ENCODE data around the gene BST2.

The BST2 gene

GRCh38 chr19:17436094-17436873 is 30.9 kb upstream of the BST2 start:
- TF ChIP-seq REST (IDR thresholded peaks at IDR 0.05; ENCODE audit: low read depth) (no peak), YY1 (IDR thresholded peaks at IDR 0.05; ENCODE audit: low read depth) (no peak), EGR1 (IDR thresholded peaks at IDR 0.05) (no peak), TEAD4 (IDR thresholded peaks at IDR 0.05) (no peak), USF1 (IDR thresholded peaks at IDR 0.05) (no peak)

- TF ChIP-seq TAF1 (IDR thresholded peaks at IDR 0.05; ENCODE audit: low read depth) (no peak), CEBPB (IDR thresholded peaks at IDR 0.05) (no peak), TEAD4 (IDR thresholded peaks at IDR 0.05) (no peak), YY1 (IDR thresholded peaks at IDR 0.05; ENCODE audit: low read depth) (no peak), ZBTB7A (IDR thresholded peaks at IDR 0.05; ENCODE audit: low read depth) (no peak), TCF12 (IDR thresholded peaks at IDR 0.05; ENCODE audit: low read depth) (no peak), RAD21 (IDR thresholded peaks at IDR 0.05; ENCODE audit: low read depth) (no peak), MAX (IDR thresholded peaks at IDR 0.05) (no peak), FOXM1 (IDR thresholded peaks at IDR 0.05; ENCODE audit: borderline replicate concordance, low read depth) (no peak), NFIC (IDR thresholded peaks at IDR 0.05) (no peak), REST (IDR thresholded peaks at IDR 0.05; ENCODE audit: low read depth) (no peak)
Observed at GRCh38 chr19:17435218-17435617, 29.8 kb upstream of the BST2 start.

- no peak for TF ChIP-seq CREB1 (IDR thresholded peaks at IDR 0.05; ENCODE audit: low read depth)
- no peak for TF ChIP-seq YY1 (IDR thresholded peaks at IDR 0.05; ENCODE audit: low read depth)
- TF ChIP-seq REST (IDR thresholded peaks at IDR 0.05; ENCODE audit: low read depth) = no peak
- no peak for TF ChIP-seq TCF12 (IDR thresholded peaks at IDR 0.05; ENCODE audit: low read depth)
Observed at GRCh38 chr19:17431417-17431816, 26.0 kb upstream of the BST2 start.

- TF ChIP-seq TAF1 (IDR thresholded peaks at IDR 0.05; ENCODE audit: low read depth) = no peak
- 0 out of 2 replicates have a peak, but pooled peaks have one; percentile 1 for TF ChIP-seq CEBPB (IDR thresholded peaks at IDR 0.05)
- TF ChIP-seq TEAD4 (IDR thresholded peaks at IDR 0.05) = peak; percentile 40
- peak; percentile 79 for TF ChIP-seq TCF12 (IDR thresholded peaks at IDR 0.05; ENCODE audit: low read depth)
- TF ChIP-seq ZBTB7A (IDR thresholded peaks at IDR 0.05; ENCODE audit: low read depth) = no peak
- peak; percentile 86 for TF ChIP-seq NFIC (IDR thresholded peaks at IDR 0.05)
- TF ChIP-seq EP300 (IDR thresholded peaks at IDR 0.05; ENCODE audit: borderline replicate concordance) = peak; percentile 71
Observed at GRCh38 chr19:17429641-17430113, 24.2 kb upstream of the BST2 start.

- TF ChIP-seq CREB1 (IDR thresholded peaks at IDR 0.05; ENCODE audit: low read depth) = no peak
- 0 out of 2 replicates have a peak, but pooled peaks have one; percentile 47 for TF ChIP-seq ZBTB7A (IDR thresholded peaks at IDR 0.05; ENCODE audit: low read depth)
- no peak for TF ChIP-seq TEAD4 (IDR thresholded peaks at IDR 0.05)
- TF ChIP-seq MAX (IDR thresholded peaks at IDR 0.05) = no peak
- TF ChIP-seq YY1 (IDR thresholded peaks at IDR 0.05; ENCODE audit: low read depth) = no peak
- TF ChIP-seq RAD21 (IDR thresholded peaks at IDR 0.05; ENCODE audit: low read depth) = peak; percentile 67
- no peak for TF ChIP-seq USF1 (IDR thresholded peaks at IDR 0.05)
- TF ChIP-seq NFIC (IDR thresholded peaks at IDR 0.05) = peak; percentile 65; the same call in 1 of the 2 replicates
- no peak for TF ChIP-seq TCF12 (IDR thresholded peaks at IDR 0.05; ENCODE audit: low read depth)
- TF ChIP-seq TAF1 (IDR thresholded peaks at IDR 0.05; ENCODE audit: low read depth) = no peak
- no peak for TF ChIP-seq CEBPB (IDR thresholded peaks at IDR 0.05)
- no peak for TF ChIP-seq EP300 (IDR thresholded peaks at IDR 0.05; ENCODE audit: borderline replicate concordance)
- TF ChIP-seq FOXM1 (IDR thresholded peaks at IDR 0.05; ENCODE audit: borderline replicate concordance, low read depth) = no peak
- peak; percentile 76 for TF ChIP-seq EGR1 (IDR thresholded peaks at IDR 0.05)
- no peak for TF ChIP-seq REST (IDR thresholded peaks at IDR 0.05; ENCODE audit: low read depth)
Observed at GRCh38 chr19:17424743-17425365, 19.4 kb upstream of the BST2 start.
